Kidney (tissue), 14 donors: ENCODE data around the gene PIGT. TPM values are rescaled to one million over a fixed set of nuclear protein-coding genes. Genes with fewer than 3 reads are reported as not detected.

ENCODE experiments used
- DNase-seq, 5 donors: peaks; one replicate each; pipeline ENCODE4 v3.0.0-alpha.2; 2013 to 2020
- FAIRE-seq: peaks from 2 replicates; lab custom pipeline; 2012; peaks lifted over from hg19 to GRCh38; lab: Jason Lieb, UNC
- H3K27ac ChIP-seq, 2 donors: one replicate each; pipeline ENCODE4 v1.7.0; 2013; ENCODE audit warnings: low read depth in 2 of 2, low read length in 2 of 2, inconsistent platforms in 1 of 2
- H3K27me3 ChIP-seq: one replicate; pipeline ENCODE4 v1.7.1; 2013; ENCODE audit warnings: low read length, inconsistent platforms; ENCODE audit not compliant: control insufficient read depth, insufficient read depth
- H3K36me3 ChIP-seq, 3 donors: one replicate each; pipeline versions ENCODE4 v1.7.0 to v1.7.1; 2013; ENCODE audit warnings: low read length in 3 of 3, control low read depth in 1 of 3, inconsistent platforms in 1 of 3; ENCODE audit not compliant: insufficient read depth in 3 of 3, control insufficient read depth in 2 of 3
- H3K4me1 ChIP-seq, 3 donors: one replicate each; pipeline versions ENCODE4 v1.7.0 to v1.7.1; 2013; ENCODE audit warnings: low read length in 3 of 3, inconsistent platforms in 1 of 3, low read depth in 1 of 3; ENCODE audit not compliant: control insufficient read depth in 2 of 3, insufficient read depth in 2 of 3
- H3K4me3 ChIP-seq, 3 donors: one replicate each; pipeline versions ENCODE4 v1.7.0 to v1.8.1; 2013; ENCODE audit warnings: low read length in 3 of 3, control low read depth in 1 of 3, inconsistent platforms in 1 of 3
- H3K9ac ChIP-seq, 3 donors: one replicate each; pipeline versions ENCODE4 v1.7.0 to v1.7.1; 2013; ENCODE audit warnings: low read length in 3 of 3, control low read depth in 1 of 3, inconsistent platforms in 1 of 3
- H3K9me3 ChIP-seq, 3 donors: one replicate each; pipeline versions ENCODE4 v1.7.0 to v1.7.1; 2013; ENCODE audit warnings: low read length in 3 of 3, control low read depth in 1 of 3, inconsistent platforms in 1 of 3; ENCODE audit not compliant: control insufficient read depth in 2 of 3, insufficient read depth in 1 of 3
- intact Hi-C: fragments of 100-400 bp; cut with DNase I; formaldehyde crosslinking; loops from one replicate; pipeline ENCODE4 v1.11.1; 2022
- polyA plus RNA-seq: library from polyadenylated mRNA; stranded (reverse); fragments of 350-450 nt; fragmentation: Illumina TruSeq; extraction: RNeasy Lipid Tissue Mini Kit (QIAGEN cat#74804); gene quantifications from one replicate; pipeline ENCODE4 v1.2.3, GENCODE V29; 2014; ENCODE audit warnings: low read depth, low replicate concordance; ENCODE audit not compliant: insufficient read depth
- total RNA-seq: library from RNA; stranded (reverse); fragmentation: NEBNext Ultra II Directional; extraction: Animal tissue kit (Norgen Biotek cat#: 25700); gene quantifications from one replicate; pipeline ENCODE4 v1.2.1, GENCODE V29; 2021
- TF ChIP-seq, protein P1 (sequence below): IDR thresholded peaks from 3 replicates; pipeline ENCODE4 v1.5.1; 2012; ENCODE audit warnings: mild to moderate bottlenecking, moderate library complexity, borderline replicate concordance; ENCODE audit not compliant: insufficient read depth; ENCODE audit errors: extremely low read depth
- donor health status: control.
- donor health status: control.
- donor health status: control.
- donor health status: control.
- donor health status: control.
- donor health status: DM: yes; HTN: yes; CAD: no.
- donor health status: Normal renal cell carcinoma (clear cell type).

PIGT gene
- total and polyA plus RNA-seq, 2 donors from 2014 or later, result 90.9 to 95.0 TPM

GRCh38 chr20:45394221-45395113 is 21.5 kb upstream of the PIGT start:
- no peak overlapping the region for H3K4me3 ChIP-seq
- H3K9me3 ChIP-seq, result no peaks in the 10 kb centered on the region
- DNase-seq (no peak), FAIRE-seq (no peak)
- intact Hi-C loops, result no loop called here
- H3K4me1 ChIP-seq, result no peaks in the 10 kb centered on the region
- TF ChIP-seq, protein P1, sequence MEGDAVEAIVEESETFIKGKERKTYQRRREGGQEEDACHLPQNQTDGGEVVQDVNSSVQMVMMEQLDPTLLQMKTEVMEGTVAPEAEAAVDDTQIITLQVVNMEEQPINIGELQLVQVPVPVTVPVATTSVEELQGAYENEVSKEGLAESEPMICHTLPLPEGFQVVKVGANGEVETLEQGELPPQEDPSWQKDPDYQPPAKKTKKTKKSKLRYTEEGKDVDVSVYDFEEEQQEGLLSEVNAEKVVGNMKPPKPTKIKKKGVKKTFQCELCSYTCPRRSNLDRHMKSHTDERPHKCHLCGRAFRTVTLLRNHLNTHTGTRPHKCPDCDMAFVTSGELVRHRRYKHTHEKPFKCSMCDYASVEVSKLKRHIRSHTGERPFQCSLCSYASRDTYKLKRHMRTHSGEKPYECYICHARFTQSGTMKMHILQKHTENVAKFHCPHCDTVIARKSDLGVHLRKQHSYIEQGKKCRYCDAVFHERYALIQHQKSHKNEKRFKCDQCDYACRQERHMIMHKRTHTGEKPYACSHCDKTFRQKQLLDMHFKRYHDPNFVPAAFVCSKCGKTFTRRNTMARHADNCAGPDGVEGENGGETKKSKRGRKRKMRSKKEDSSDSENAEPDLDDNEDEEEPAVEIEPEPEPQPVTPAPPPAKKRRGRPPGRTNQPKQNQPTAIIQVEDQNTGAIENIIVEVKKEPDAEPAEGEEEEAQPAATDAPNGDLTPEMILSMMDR, result no peak
- H3K36me3 ChIP-seq, result no peaks in the 10 kb centered on the region
- no peaks in the 10 kb centered on the region for H3K27me3 ChIP-seq
- H3K27ac ChIP-seq, result no peak overlapping the region
- H3K9ac ChIP-seq, result no peak overlapping the region

DNA sequence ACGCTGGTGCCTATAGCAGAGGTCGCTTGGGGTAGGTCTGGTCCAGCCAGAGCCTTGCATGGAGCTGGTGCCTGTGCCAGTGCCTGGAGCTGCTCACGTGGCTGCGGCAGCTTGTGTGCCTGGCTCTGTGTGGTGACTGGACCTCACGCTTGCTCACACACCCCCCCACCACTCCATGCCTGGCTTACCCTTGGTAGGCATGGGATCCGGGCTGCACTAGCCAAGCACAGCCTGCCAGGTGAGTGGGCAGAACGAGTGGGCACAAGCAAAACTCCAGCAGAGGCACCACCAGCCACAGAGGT is 20.9 kb upstream of the PIGT start:
- FAIRE-seq (no peak), DNase-seq (no peak)
- TF ChIP-seq, protein P1, result no peak
- no peaks in the 10 kb centered on the region for H3K4me1 ChIP-seq
- no peak overlapping the region for H3K9ac ChIP-seq
- H3K27me3 ChIP-seq, result no peaks in the 10 kb centered on the region
- intact Hi-C loops, result no loop called here
- H3K4me3 ChIP-seq, result no peak overlapping the region
- H3K9me3 ChIP-seq, result no peaks in the 10 kb centered on the region
- no peak overlapping the region for H3K27ac ChIP-seq
- H3K36me3 ChIP-seq, result no peaks in the 10 kb centered on the region

- TF ChIP-seq, protein P1, result no peak
- no peaks in the 10 kb centered on the region for H3K36me3 ChIP-seq
Observed at GRCh38 chr20:45399018-45399417, 16.9 kb upstream of the PIGT start.

More at GRCh38 chr20:45399018-45399417, 16.9 kb upstream of the PIGT start:
- Histone ChIP-seq H3K27ac (no peak overlapping the region), H3K9me3 (no peaks in the 10 kb centered on the region), H3K27me3 (no peaks in the 10 kb centered on the region), H3K9ac (no peak overlapping the region), H3K4me3 (no peak overlapping the region), H3K4me1 (no peaks in the 10 kb centered on the region)
- no peak for DNase-seq
- no peak for FAIRE-seq
- intact Hi-C loops, result no loop called here
